ENCODE data around the gene PADI6. TPM values are rescaled to one million over a fixed set of nuclear protein-coding genes. Genes with fewer than 3 reads are reported as not detected.

PADI6 gene
- total RNA-seq, 2 experiments from 2014 or later, result not detected

GRCh38 chr1:17372955-17373354, 959 bp downstream of the PADI6 start:
- Mint-ChIP-seq H3K27me3 (no peaks in the 10 kb centered on the region), H3K9me3 (no peaks in the 10 kb centered on the region), H3K36me3 (ENCODE audit: low read depth) (no peaks in the 10 kb centered on the region), H3K4me3 (no peak overlapping the region), H3K27ac (no peak overlapping the region), H3K4me1 (ENCODE audit: low read depth) (no peaks in the 10 kb centered on the region)
- H3K27me3 ChIP-seq (ENCODE audit: control insufficient read depth in 1 of 2, insufficient read depth in 2 of 2, low read length in 2 of 2), result no peaks in the 10 kb centered on the region
- no peak overlapping the region for H3K27ac ChIP-seq (ENCODE audit: low read depth in 1 of 2, low read length in 2 of 2)
- TF ChIP-seq CTCF (IDR thresholded peaks at IDR 0.05), result no peak
- no peak for DNase-seq
- no peak for ATAC-seq (ENCODE audit: poor library complexity)
- no peaks in the 10 kb centered on the region for H3K4me1 ChIP-seq (ENCODE audit: insufficient read depth, low read length)
- intact Hi-C loops (cut with DNase I, micrococcal nuclease), result no loop called here
- CTCF ChIA-PET, result no interaction called here
- no peaks in the 10 kb centered on the region for H3K36me3 ChIP-seq (ENCODE audit: insufficient read depth, low read length)
- H3K9me3 ChIP-seq (ENCODE audit: control insufficient read depth in 1 of 2, insufficient read depth in 1 of 2, low read length in 2 of 2), result no peaks in the 10 kb centered on the region
- POLR2A ChIA-PET, result no interaction called here
- H3K4me3 ChIP-seq (ENCODE audit: low read length), result no peak overlapping the region

- Mint-ChIP-seq H3K36me3 (ENCODE audit: low read depth) (no peaks in the 10 kb centered on the region), H3K9me3 (no peaks in the 10 kb centered on the region), H3K4me1 (ENCODE audit: low read depth) (no peaks in the 10 kb centered on the region), H3K27me3 (peaks cover 8% of the 10 kb centered on the region), H3K4me3 (no peak overlapping the region), H3K27ac (no peak overlapping the region)
- Histone ChIP-seq H3K27ac (ENCODE audit: low read depth in 1 of 2, low read length in 2 of 2) (no peak overlapping the region), H3K36me3 (ENCODE audit: insufficient read depth, low read length) (no peaks in the 10 kb centered on the region), H3K9me3 (ENCODE audit: control insufficient read depth in 1 of 2, insufficient read depth in 1 of 2, low read length in 2 of 2) (no peaks in the 10 kb centered on the region), H3K27me3 (ENCODE audit: control insufficient read depth in 1 of 2, insufficient read depth in 2 of 2, low read length in 2 of 2) (peaks cover under 1 to 1% of the 10 kb centered on the region in 2 experiments), H3K4me3 (ENCODE audit: low read length) (no peak overlapping the region), H3K4me1 (ENCODE audit: insufficient read depth, low read length) (no peaks in the 10 kb centered on the region)
- POLR2A ChIA-PET, result no interaction called here
- ATAC-seq (ENCODE audit: poor library complexity) (no peak), DNase-seq (no peak)
- CTCF ChIA-PET, result no interaction called here
- intact Hi-C loops (cut with DNase I, micrococcal nuclease), result no loop called here
- TF ChIP-seq CTCF (IDR thresholded peaks at IDR 0.05), result no peak
Observed at GRCh38 chr1:17375651-17376050, 3.7 kb downstream of the PADI6 start.

DNA sequence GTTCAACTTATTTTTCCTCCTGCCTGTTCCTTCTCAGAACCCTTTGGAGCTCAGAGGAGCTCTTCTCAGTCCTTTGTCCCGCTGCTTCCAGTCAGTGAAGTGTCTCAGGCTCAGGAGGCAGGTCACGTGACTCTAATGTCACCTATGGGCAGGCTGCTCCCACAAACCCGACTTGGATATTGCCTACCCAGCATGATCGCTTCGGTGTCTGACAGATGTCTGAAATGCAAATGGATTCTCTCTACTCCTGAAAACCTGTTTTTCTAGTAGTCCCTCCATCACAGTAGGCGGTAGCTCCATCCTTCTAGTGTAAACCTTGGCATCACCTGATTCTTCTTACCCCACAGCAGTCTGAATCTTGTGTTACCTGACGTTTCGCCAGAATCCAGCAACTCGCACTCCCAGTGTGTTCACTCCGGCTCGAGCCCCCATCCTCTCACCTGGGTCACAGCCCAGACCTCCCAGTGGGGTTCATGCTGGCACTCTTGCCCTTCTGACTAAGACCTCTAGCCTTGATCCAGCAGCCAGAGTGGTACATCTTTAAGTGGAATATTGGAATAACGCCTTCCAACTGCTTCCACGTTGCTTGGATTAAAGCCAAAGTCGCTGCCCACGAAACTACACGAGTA, 5.4 kb downstream of the PADI6 start:
- ChIA-PET CTCF (no interaction called here), POLR2A (no interaction called here)
- Mint-ChIP-seq H3K9me3 (no peaks in the 10 kb centered on the region), H3K27me3 (peaks cover 19% of the 10 kb centered on the region), H3K4me1 (ENCODE audit: low read depth) (no peaks in the 10 kb centered on the region), H3K27ac (no peak overlapping the region), H3K36me3 (ENCODE audit: low read depth) (no peaks in the 10 kb centered on the region), H3K4me3 (no peak overlapping the region)
- Histone ChIP-seq H3K36me3 (ENCODE audit: insufficient read depth, low read length) (no peaks in the 10 kb centered on the region), H3K27ac (ENCODE audit: low read depth in 1 of 2, low read length in 2 of 2) (no peak overlapping the region), H3K9me3 (ENCODE audit: control insufficient read depth in 1 of 2, insufficient read depth in 1 of 2, low read length in 2 of 2) (no peaks in the 10 kb centered on the region), H3K27me3 (ENCODE audit: control insufficient read depth in 1 of 2, insufficient read depth in 2 of 2, low read length in 2 of 2) (peaks cover 3 to 7% of the 10 kb centered on the region in 2 experiments), H3K4me1 (ENCODE audit: insufficient read depth, low read length) (no peaks in the 10 kb centered on the region), H3K4me3 (ENCODE audit: low read length) (no peak overlapping the region)
- no peak for ATAC-seq (ENCODE audit: poor library complexity)
- TF ChIP-seq CTCF (IDR thresholded peaks at IDR 0.05), result no peak
- intact Hi-C loops (cut with DNase I, micrococcal nuclease), result no loop called here
- no peak for DNase-seq
